K562 (cell line): ENCODE results near the gene SPATA31D1. TPM values are rescaled to one million over a fixed set of nuclear protein-coding genes. Genes with fewer than 3 reads are reported as not detected.

Experiments
- BDP1 ChIP-seq: IDR thresholded peaks from 3 replicates; pipeline ENCODE4 v1.6.1; 2011; ENCODE audit not compliant: insufficient read length, insufficient read depth
- CBX3 ChIP-seq, 2 experiments: IDR thresholded peaks; 1 replicate in 1 of 2; 2 replicates in 1 of 2; pipeline ENCODE4 v1.6.1; 2012; ENCODE audit warnings: inconsistent platforms in 2 of 2, low read length in 2 of 2, borderline replicate concordance in 1 of 2, control low read depth in 1 of 2
- E2F4 ChIP-seq: sonication (generic); formaldehyde crosslinking; IDR thresholded peaks from 2 replicates; pipeline ENCODE4 v1.8.0; 2022; ENCODE audit warnings: mild to moderate bottlenecking, low read depth, missing genetic modification reagents
- IFI16 ChIP-seq: fragments of 250-450 bp; sonication (Bioruptor Pico); IDR thresholded peaks from 2 replicates; pipeline ENCODE4 v2.1.2; 2022; ENCODE audit warnings: mild to moderate bottlenecking, inconsistent platforms
- PKNOX1 ChIP-seq: fragments of 450-650 bp; IDR thresholded peaks from 2 replicates; pipeline ENCODE4 v1.6.1; 2016
- RNF219 ChIP-seq: fragments of 250-450 bp; sonication (Bioruptor Pico); IDR thresholded peaks from 2 replicates; pipeline ENCODE4 v1.5.0; 2022; ENCODE audit warnings: mild to moderate bottlenecking
- SAP30 ChIP-seq: fragments of 200-600 bp; sonication (generic); IDR thresholded peaks from 2 replicates; pipeline ENCODE4 v1.6.1; 2012; ENCODE audit warnings: borderline replicate concordance, low read depth, mild to moderate bottlenecking, moderate library complexity, low read length, control low read depth, inconsistent platforms; ENCODE audit not compliant: insufficient read depth, poor library complexity, severe bottlenecking
- SRF ChIP-seq, 2 experiments: fragments of 250-450, 450-650 bp in 1 of 2; sonication (Bioruptor Pico) in 1 of 2; sonication (generic) in 1 of 2; formaldehyde crosslinking; IDR thresholded peaks; 2 replicates each; pipeline versions ENCODE4 v1.5.0 to v1.5.1; 2020 to 2022; ENCODE audit warnings: mild to moderate bottlenecking in 1 of 2, missing genetic modification reagents in 1 of 2
- ZNF24 ChIP-seq: fragments of 450-650 bp; IDR thresholded peaks from 2 replicates; pipeline ENCODE4 v1.6.1; 2016
- ZNF592 ChIP-seq: fragments of 450-650 bp; IDR thresholded peaks from 2 replicates; pipeline ENCODE4 v1.6.1; 2017; ENCODE audit warnings: antibody characterized with exemption, mild to moderate bottlenecking
- polyA plus RNA-seq, 8 experiments: library from polyadenylated mRNA; depleted of rRNA in 4 of 8; stranded (reverse) in 5 of 8; unstranded in 3 of 8; fragments of >200 nt; fragmentation: Nextera tagmentation in 2 of 8; fragmentation: Illumina TruSeq in 1 of 8; extraction: Ambion mirVana in 2 of 8; extraction: Trizol in 1 of 8; gene quantifications; 2 replicates each; pipeline versions ENCODE4 v1.2.1 to v1.2.3, GENCODE V29; 2011 to 2014; ENCODE audit warnings: inconsistent platforms in 1 of 8, missing spikeins in 1 of 8
- total RNA-seq, 7 experiments: library from RNA; depleted of rRNA in 6 of 7; stranded (reverse); fragments of >200 nt in 6 of 7; fragmentation: Illumina TruSeq in 2 of 7; extraction: Trizol in 2 of 7; gene quantifications; 2 replicates each; pipeline versions ENCODE4 v1.2.1 to v1.2.3, GENCODE V29; 2011 to 2021; ENCODE audit warnings: low replicate concordance in 1 of 7
- TF ChIP-seq, protein P1 (sequence below): IDR thresholded peaks from 2 replicates; pipeline ENCODE4 v1.6.1; 2011; ENCODE audit warnings: borderline replicate concordance, low read depth, mild to moderate bottlenecking, moderate library complexity, low read length; ENCODE audit not compliant: insufficient read depth, poor library complexity, severe bottlenecking

SPATA31D1 gene
- total and polyA plus RNA-seq, 9 of the 15 experiments (the other 6 are each of a cell fraction or from before 2014, with no cell fraction given), result not detected

DNA sequence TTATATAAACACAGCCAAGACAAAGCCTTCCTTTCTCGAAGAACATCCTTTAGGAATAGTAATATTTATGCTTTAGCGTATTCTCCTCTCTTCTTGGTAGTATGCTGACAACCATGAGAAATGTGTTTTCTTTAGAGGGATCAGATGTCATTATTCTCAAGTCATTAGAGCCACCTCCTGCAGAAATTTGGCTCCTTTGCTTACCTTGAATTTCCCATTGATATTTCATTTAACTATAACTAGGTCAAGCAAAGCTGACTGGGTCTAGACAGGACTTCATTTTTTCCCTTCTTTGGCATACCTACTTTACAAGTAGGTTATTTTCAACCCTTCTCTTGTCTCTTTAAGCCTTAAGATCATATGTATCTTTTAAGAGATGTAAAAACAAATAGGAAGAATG, 50.3 kb downstream of the SPATA31D1 start (continued):
- TF ChIP-seq RNF219 (CRISPR knock-in tag) (no peak), SAP30 (no peak), ZNF592 (no peak), SRF (CRISPR knock-in tag; IDR thresholded peaks at IDR 0.05) (no peak), IFI16 (CRISPR knock-in tag) (no peak), ZNF24 (no peak), BDP1 (no peak), PKNOX1 (no peak), CBX3 (IDR thresholded peaks at IDR 0.05; ENCODE audit: borderline replicate concordance in 1 of 2, low read length in 2 of 2) (no peak), E2F4 (CRISPR knock-in tag) (no peak)
- TF ChIP-seq, protein P1, sequence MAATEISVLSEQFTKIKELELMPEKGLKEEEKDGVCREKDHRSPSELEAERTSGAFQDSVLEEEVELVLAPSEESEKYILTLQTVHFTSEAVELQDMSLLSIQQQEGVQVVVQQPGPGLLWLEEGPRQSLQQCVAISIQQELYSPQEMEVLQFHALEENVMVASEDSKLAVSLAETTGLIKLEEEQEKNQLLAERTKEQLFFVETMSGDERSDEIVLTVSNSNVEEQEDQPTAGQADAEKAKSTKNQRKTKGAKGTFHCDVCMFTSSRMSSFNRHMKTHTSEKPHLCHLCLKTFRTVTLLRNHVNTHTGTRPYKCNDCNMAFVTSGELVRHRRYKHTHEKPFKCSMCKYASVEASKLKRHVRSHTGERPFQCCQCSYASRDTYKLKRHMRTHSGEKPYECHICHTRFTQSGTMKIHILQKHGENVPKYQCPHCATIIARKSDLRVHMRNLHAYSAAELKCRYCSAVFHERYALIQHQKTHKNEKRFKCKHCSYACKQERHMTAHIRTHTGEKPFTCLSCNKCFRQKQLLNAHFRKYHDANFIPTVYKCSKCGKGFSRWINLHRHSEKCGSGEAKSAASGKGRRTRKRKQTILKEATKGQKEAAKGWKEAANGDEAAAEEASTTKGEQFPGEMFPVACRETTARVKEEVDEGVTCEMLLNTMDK, result no peak
